ENCODE measurements around the gene LTBP4.

The LTBP4 gene

GRCh38 chr19:40599902-40600569 lies 1.1 kb upstream of the LTBP4 start:
- Mint-ChIP-seq H3K4me3 (peak overlapping the region; percentile 96), H3K4me1 (peaks cover 66% of the 10 kb centered on the region), H3K9me3 (no peaks in the 10 kb centered on the region), H3K36me3 (peaks cover 7% of the 10 kb centered on the region), H3K27ac (no peak overlapping the region)
- ATAC-seq (no peak), DNase-seq (ENCODE audit: low spot score in 2 of 2) (no peak)

GRCh38 chr19:40600570-40601133 lies 517 bp upstream of the LTBP4 start:
- peaks cover 7% of the 10 kb centered on the region for H3K36me3 Mint-ChIP-seq
- no peaks in the 10 kb centered on the region for H3K9me3 Mint-ChIP-seq
- ATAC-seq = no peak
- H3K4me1 Mint-ChIP-seq = peaks cover 70% of the 10 kb centered on the region
- peak overlapping the region; percentile 96 for H3K4me3 Mint-ChIP-seq
- DNase-seq (ENCODE audit: low spot score in 2 of 2) = no peak
- no peak overlapping the region for H3K27ac Mint-ChIP-seq

- Mint-ChIP-seq H3K4me1 (peaks cover 83% of the 10 kb centered on the region), H3K4me3 (peak overlapping the region; percentile 96), H3K27ac (peak overlapping the region; percentile 78), H3K9me3 (no peaks in the 10 kb centered on the region), H3K36me3 (peaks cover 10% of the 10 kb centered on the region)
- ATAC-seq = no peak
- no peak for DNase-seq (ENCODE audit: low spot score in 2 of 2)
These were observed 1.9 kb downstream of the LTBP4 start for GRCh38 chr19:40603071-40603388.

GRCh38 chr19:40603389-40604170 lies 2.4 kb downstream of the LTBP4 start:
- DNase-seq (ENCODE audit: low spot score in 2 of 2) (peak; percentile 87 to 98), ATAC-seq (peak; percentile 75)
- Mint-ChIP-seq H3K4me1 (peaks cover 88% of the 10 kb centered on the region), H3K27ac (peak overlapping the region; percentile 78), H3K9me3 (no peaks in the 10 kb centered on the region), H3K36me3 (peaks cover 14% of the 10 kb centered on the region), H3K4me3 (peak overlapping the region; percentile 96)

- ATAC-seq (no peak), DNase-seq (ENCODE audit: low spot score in 2 of 2) (no peak)
- H3K4me3 Mint-ChIP-seq = peak overlapping the region; percentile 96
- H3K4me1 Mint-ChIP-seq = peaks cover 88% of the 10 kb centered on the region
- no peaks in the 10 kb centered on the region for H3K9me3 Mint-ChIP-seq
- H3K36me3 Mint-ChIP-seq = peaks cover 18% of the 10 kb centered on the region
- peak overlapping the region; percentile 78 for H3K27ac Mint-ChIP-seq
These were observed 3.0 kb downstream of the LTBP4 start for GRCh38 chr19:40604171-40604646.

GRCh38 chr19:40604647-40605215 lies 3.6 kb downstream of the LTBP4 start:
- ATAC-seq = no peak
- H3K27ac Mint-ChIP-seq = peak overlapping the region; percentile 88
- no peak for DNase-seq (ENCODE audit: low spot score in 2 of 2)

GRCh38 chr19:40605216-40605971 lies 4.2 kb downstream of the LTBP4 start:
- Mint-ChIP-seq H3K27ac (peak overlapping the region; percentile 88), H3K9me3 (no peaks in the 10 kb centered on the region), H3K4me1 (peaks cover 88% of the 10 kb centered on the region), H3K36me3 (peaks cover 24% of the 10 kb centered on the region), H3K4me3 (peak overlapping the region; percentile 96)
- DNase-seq (ENCODE audit: low spot score in 2 of 2) (peak; percentile 67 to 90), ATAC-seq (peak; percentile 72)

More at GRCh38 chr19:40604647-40605215, 3.6 kb downstream of the LTBP4 start:
- peak overlapping the region; percentile 96 for H3K4me3 Mint-ChIP-seq
- H3K4me1 Mint-ChIP-seq = peaks cover 86% of the 10 kb centered on the region
- H3K9me3 Mint-ChIP-seq = no peaks in the 10 kb centered on the region
- peaks cover 18% of the 10 kb centered on the region for H3K36me3 Mint-ChIP-seq

- Mint-ChIP-seq H3K4me1 (peaks cover 92% of the 10 kb centered on the region), H3K9me3 (no peaks in the 10 kb centered on the region), H3K36me3 (peaks cover 24% of the 10 kb centered on the region), H3K4me3 (peak overlapping the region; percentile 96), H3K27ac (peak overlapping the region; percentile 1)
- no peak for ATAC-seq
- no peak for DNase-seq (ENCODE audit: low spot score in 2 of 2)
These were observed 6.4 kb downstream of the LTBP4 start for GRCh38 chr19:40607311-40608239.

GRCh38 chr19:40608240-40608621 lies 7.1 kb downstream of the LTBP4 start:
- H3K27ac Mint-ChIP-seq = peak overlapping the region; percentile 1
- no peaks in the 10 kb centered on the region for H3K9me3 Mint-ChIP-seq
- H3K4me3 Mint-ChIP-seq = peak overlapping the region; percentile 96
- ATAC-seq (no peak), DNase-seq (ENCODE audit: low spot score in 2 of 2) (no peak)
- H3K36me3 Mint-ChIP-seq = peaks cover 31% of the 10 kb centered on the region
- H3K4me1 Mint-ChIP-seq = peaks cover 92% of the 10 kb centered on the region

GRCh38 chr19:40608957-40609356 lies 7.8 kb downstream of the LTBP4 start:
- H3K36me3 Mint-ChIP-seq = peaks cover 32% of the 10 kb centered on the region
- H3K4me3 Mint-ChIP-seq = peak overlapping the region; percentile 96
- H3K27ac Mint-ChIP-seq = peak overlapping the region; percentile 88
- H3K9me3 Mint-ChIP-seq = no peaks in the 10 kb centered on the region
- no peak for ATAC-seq
- no peak for DNase-seq (ENCODE audit: low spot score in 2 of 2)
- peaks cover 92% of the 10 kb centered on the region for H3K4me1 Mint-ChIP-seq

- ATAC-seq = peak; percentile 63
- H3K4me3 Mint-ChIP-seq = peak overlapping the region; percentile 96
- peaks cover 92% of the 10 kb centered on the region for H3K4me1 Mint-ChIP-seq
- H3K27ac Mint-ChIP-seq = peak overlapping the region; percentile 88
- no peaks in the 10 kb centered on the region for H3K9me3 Mint-ChIP-seq
- DNase-seq (ENCODE audit: low spot score in 2 of 2) = peak; percentile 91 to 98
- peaks cover 35% of the 10 kb centered on the region for H3K36me3 Mint-ChIP-seq
These were observed 8.6 kb downstream of the LTBP4 start for GRCh38 chr19:40609561-40610395.

- H3K4me1 Mint-ChIP-seq = peaks cover 92% of the 10 kb centered on the region
- ATAC-seq (peak; percentile 2), DNase-seq (ENCODE audit: low spot score in 2 of 2) (peak in 1 of 2 donors; percentile 43)
- H3K36me3 Mint-ChIP-seq = peaks cover 43% of the 10 kb centered on the region
- peak overlapping the region; percentile 96 for H3K4me3 Mint-ChIP-seq
- H3K9me3 Mint-ChIP-seq = no peaks in the 10 kb centered on the region
- peak overlapping the region; percentile 88 for H3K27ac Mint-ChIP-seq
These were observed 9.4 kb downstream of the LTBP4 start for GRCh38 chr19:40610396-40611064.

GRCh38 chr19:40611096-40611495 lies 9.9 kb downstream of the LTBP4 start:
- Mint-ChIP-seq H3K4me1 (peaks cover 92% of the 10 kb centered on the region), H3K4me3 (peak overlapping the region; percentile 96), H3K27ac (peak overlapping the region; percentile 88), H3K36me3 (peaks cover 49% of the 10 kb centered on the region), H3K9me3 (no peaks in the 10 kb centered on the region)
- DNase-seq (ENCODE audit: low spot score in 2 of 2) = no peak
- no peak for ATAC-seq
